K562 (cell line): ENCODE results near the gene SNRNP200. TPM values are rescaled to one million over a fixed set of nuclear protein-coding genes. Genes with fewer than 3 reads are reported as not detected.

Source experiments
- ATAC-seq: fragments of 200-7000 bp; cut with Tn5 transposase; 3 replicates; pipeline ENCODE4 v1.9.1; 2020; ENCODE audit warnings: moderate library complexity
- BruUV-seq: library from RNA; stranded (reverse); fragments of 400-500 nt; replicated peaks from 2 replicates; lab custom pipeline; 2021; lab: Mats Ljungman, UMichigan
- CTCF ChIA-PET: fragments of 300-600 bp; formaldehyde crosslinking; extraction: SDS; loops from one replicate; lab custom pipeline; 2021; ENCODE audit warnings: low intra/inter-chr PET ratio; lab: Yijun Ruan, JAX
- POLR2A ChIA-PET: fragments of 300-600, 350-650 bp; sonication (Branson Sonifier 250); formaldehyde crosslinking; extraction: SDS; loops from one replicate; lab custom pipeline; 2021; ENCODE audit warnings: antibody characterized with exemption, inconsistent platforms; lab: Yijun Ruan, JAX
- DNase-seq, 4 experiments: peaks; one replicate each; pipeline versions ENCODE4 v3.0.0 to v3.0.0-alpha.2; 2011 to 2018; ENCODE audit warnings: low spot score in 3 of 4, mixed read lengths in 3 of 4; ENCODE audit errors: extremely low read depth in 1 of 4
- FAIRE-seq: peaks from 2 replicates; lab custom pipeline; 2011; peaks lifted over from hg19 to GRCh38; lab: Jason Lieb, UNC
- H2AFZ ChIP-seq: 2 replicates; pipeline ENCODE4 v1.6.0; 2011; ENCODE audit warnings: low read depth, low read length, control low read depth, inconsistent platforms
- H3K27ac ChIP-seq: fragments of 200-600 bp; 3 replicates; pipeline ENCODE4 v1.8.0; 2011; ENCODE audit warnings: low read depth, mild to moderate bottlenecking, control low read depth, inconsistent platforms, low read length, moderate library complexity, mixed read lengths; ENCODE audit errors: extremely low read depth
- H3K27me3 ChIP-seq, 2 experiments: fragments of 300-600 bp in 1 of 2; 2 replicates in 1 of 2; 3 replicates in 1 of 2; pipeline versions ENCODE4 v1.6.0 to v1.8.0; 2011; ENCODE audit warnings: inconsistent platforms in 2 of 2, low read length in 2 of 2, mild to moderate bottlenecking in 1 of 2, mixed read lengths in 1 of 2, moderate library complexity in 1 of 2; ENCODE audit not compliant: control insufficient read depth in 2 of 2, insufficient read depth in 2 of 2
- H3K36me3 ChIP-seq: fragments of 300-600 bp; 3 replicates; pipeline ENCODE4 v1.8.0; 2011; ENCODE audit warnings: mild to moderate bottlenecking, low read length, inconsistent platforms; ENCODE audit not compliant: control insufficient read depth, insufficient read depth
- H3K4me1 ChIP-seq, 2 experiments: fragments of 200-600 bp in 1 of 2; replicated peaks in 1 of 2; 2 replicates in 1 of 2; 3 replicates in 1 of 2; pipeline versions ENCODE4 v1.5.1 to v1.8.0; 2011; ENCODE audit warnings: inconsistent platforms in 2 of 2, low read length in 2 of 2, mild to moderate bottlenecking in 1 of 2, mixed read lengths in 1 of 2, moderate library complexity in 1 of 2; ENCODE audit not compliant: control insufficient read depth in 2 of 2, insufficient read depth in 2 of 2
- H3K4me2 ChIP-seq: 2 replicates; pipeline ENCODE4 v1.6.1; 2011; ENCODE audit warnings: low read length, control low read depth, inconsistent platforms, mixed read lengths; ENCODE audit not compliant: insufficient read depth
- H3K4me3 ChIP-seq: fragments of 200-600 bp; sonication (generic), shearing (Covaris generic); 2 replicates; pipeline ENCODE4 v1.5.1; 2016; ENCODE audit warnings: control low read depth, inconsistent platforms
- H3K79me2 ChIP-seq: fragments of 200-600 bp; 3 replicates; pipeline ENCODE4 v1.8.0; 2011; ENCODE audit warnings: low read length, inconsistent platforms; ENCODE audit not compliant: control insufficient read depth, insufficient read depth
- H3K9ac ChIP-seq, 2 experiments: 2 replicates each; pipeline versions ENCODE4 v1.6.0 to v1.6.1; 2011; ENCODE audit warnings: low read depth in 2 of 2, low read length in 2 of 2, control low read depth in 1 of 2, inconsistent platforms in 1 of 2, mild to moderate bottlenecking in 1 of 2, mixed read lengths in 1 of 2; ENCODE audit not compliant: insufficient read depth in 1 of 2
- H3K9me1 ChIP-seq: one replicate; pipeline ENCODE4 v1.6.0; 2011; ENCODE audit warnings: inconsistent platforms, mild to moderate bottlenecking, low read length, moderate library complexity; ENCODE audit not compliant: control insufficient read depth, insufficient read depth
- H3K9me3 ChIP-seq: replicated peaks from 2 replicates; pipeline ENCODE4 v1.5.1; 2011; ENCODE audit warnings: low read depth, low read length, inconsistent platforms; ENCODE audit not compliant: control insufficient read depth, insufficient read depth
- H4K20me1 ChIP-seq: replicated peaks from 2 replicates; pipeline ENCODE4 v1.6.1; 2011; ENCODE audit warnings: low read length, inconsistent platforms, mixed read lengths; ENCODE audit not compliant: control insufficient read depth, insufficient read depth
- BRD4 ChIP-seq: fragments of 200-600 bp; sonication (generic); IDR thresholded peaks from 2 replicates; pipeline ENCODE4 v1.6.1; 2017; ENCODE audit warnings: inconsistent platforms
- E2F6 ChIP-seq, 2 experiments: IDR thresholded peaks; 2 replicates each; pipeline ENCODE4 v1.6.1; 2011; ENCODE audit warnings: borderline replicate concordance in 1 of 2, control low read depth in 1 of 2, low read depth in 1 of 2, low read length in 1 of 2, mild to moderate bottlenecking in 1 of 2, mixed read lengths in 1 of 2, moderate library complexity in 1 of 2; ENCODE audit not compliant: insufficient read depth in 1 of 2, insufficient read length in 1 of 2, poor library complexity in 1 of 2, severe bottlenecking in 1 of 2; ENCODE audit errors: extremely low read depth in 1 of 2
- FOSL1 ChIP-seq: fragments of 200-800 bp; sonication (Bioruptor generic); conservative IDR thresholded peaks from 2 replicates; pipeline ENCODE4 v1.6.1; 2016; ENCODE audit warnings: missing genetic modification characterization, missing compliant biosample characterization
- GTF2E2 ChIP-seq: fragments of 200-800 bp; sonication (Bioruptor generic); IDR thresholded peaks from 2 replicates; pipeline ENCODE4 v1.6.1; 2016; ENCODE audit warnings: missing genetic modification characterization, missing compliant biosample characterization
- NFRKB ChIP-seq: fragments of 450-650 bp; IDR thresholded peaks from 2 replicates; pipeline ENCODE4 v1.6.1; 2016; ENCODE audit warnings: low read depth
- TBL1XR1 ChIP-seq, 2 experiments: IDR thresholded peaks; 2 replicates each; pipeline ENCODE4 v1.6.1; 2012; ENCODE audit warnings: improper control_type of control experiment in 2 of 2, low read length in 2 of 2, mild to moderate bottlenecking in 1 of 2
- TEAD1 ChIP-seq, 2 experiments: fragments of 450-650 bp in 1 of 2; sonication (generic) in 1 of 2; formaldehyde crosslinking; IDR thresholded peaks; 2 replicates each; pipeline versions ENCODE4 v1.4.0 to v1.8.0; 2020 to 2022; ENCODE audit warnings: mild to moderate bottlenecking in 2 of 2, missing genetic modification reagents in 1 of 2
- YY1 ChIP-seq, 3 experiments: IDR thresholded peaks; 2 replicates each; pipeline ENCODE4 v1.6.1; 2011; ENCODE audit warnings: low read length in 2 of 3, mild to moderate bottlenecking in 2 of 3, moderate library complexity in 2 of 3, borderline replicate concordance in 1 of 3, control low read depth in 1 of 3, low read depth in 1 of 3; ENCODE audit not compliant: insufficient read depth in 3 of 3, insufficient replicate concordance in 2 of 3, control insufficient read depth in 1 of 3, insufficient read length in 1 of 3; ENCODE audit errors: extremely low read depth in 1 of 3
- ZBTB49 ChIP-seq: sonication (generic); formaldehyde crosslinking; IDR thresholded peaks from 2 replicates; pipeline ENCODE4 v1.8.0; 2022; ENCODE audit warnings: missing genetic modification reagents, mild to moderate bottlenecking, borderline replicate concordance
- WGBS: fragments of 100-300 bp; shearing (Covaris generic); methylation state at CpG from one replicate; pipeline ENCODE4 v1.1.6; 2016; ENCODE audit warnings: low coverage, mixed read lengths; ENCODE audit not compliant: insufficient coverage; ENCODE audit errors: missing lambda C conversion rate; 5-methylcytosine and 5-hydroxymethylcytosine counted together
- in situ Hi-C: fragments of 300-500 bp; cut with MboI; formaldehyde crosslinking; loops from 4 replicates; pipeline ENCODE4 v1.15.0; 2018; ENCODE audit warnings: inconsistent platforms, mixed read lengths
- intact Hi-C: fragments of 100-400 bp; cut with micrococcal nuclease; formaldehyde crosslinking; loops from 2 replicates; pipeline ENCODE4 v1.14.2; 2022
- polyA plus RNA-seq, 8 experiments: library from polyadenylated mRNA; depleted of rRNA in 4 of 8; stranded (reverse) in 5 of 8; unstranded in 3 of 8; fragments of >200 nt; fragmentation: Nextera tagmentation in 2 of 8; fragmentation: Illumina TruSeq in 1 of 8; extraction: Ambion mirVana in 2 of 8; extraction: Trizol in 1 of 8; gene quantifications; 2 replicates each; pipeline versions ENCODE4 v1.2.1 to v1.2.3, GENCODE V29; 2011 to 2014; ENCODE audit warnings: inconsistent platforms in 1 of 8, missing spikeins in 1 of 8
- total RNA-seq, 7 experiments: library from RNA; depleted of rRNA in 6 of 7; stranded (reverse); fragments of >200 nt in 6 of 7; fragmentation: Illumina TruSeq in 2 of 7; extraction: Trizol in 2 of 7; gene quantifications; 2 replicates each; pipeline versions ENCODE4 v1.2.1 to v1.2.3, GENCODE V29; 2011 to 2021; ENCODE audit warnings: low replicate concordance in 1 of 7
- TF ChIP-seq, protein P1 (sequence below): fragments of 250-450 bp; sonication (Bioruptor Pico); IDR thresholded peaks from 2 replicates; pipeline ENCODE4 v1.5.0; 2021
- TF ChIP-seq, protein P2 (sequence below): sonication (generic); formaldehyde crosslinking; IDR thresholded peaks from 2 replicates; pipeline ENCODE4 v1.8.1; 2023; ENCODE audit warnings: missing genetic modification reagents, mild to moderate bottlenecking, borderline replicate concordance

The SNRNP200 gene
- total and polyA plus RNA-seq, 9 of the 15 experiments (the other 6 are each of a cell fraction or from before 2014, with no cell fraction given), result 76.1 to 231 (median 155) TPM

- Histone ChIP-seq H3K27ac (peak overlapping the region; percentile 91), H3K4me3 (peak overlapping the region; percentile 93), H3K4me1 (peaks cover 13 to 14% of the 10 kb centered on the region in 2 experiments; a peak in 3 of 5 replicates), H3K4me2 (peak overlapping the region; percentile 99), H3K9ac (peak overlapping the region; percentile 92 to 98), H3K9me1 (no peaks in the 10 kb centered on the region), H2AFZ (peak overlapping the region; percentile 92), H3K9me3 (no peaks in the 10 kb centered on the region), H3K36me3 (peaks cover 37% of the 10 kb centered on the region), H3K79me2 (peaks cover 57% of the 10 kb centered on the region), H3K27me3 (no peaks in the 10 kb centered on the region), H4K20me1 (no peaks in the 10 kb centered on the region)
- DNase-seq (peak in 1 of 4 experiments; percentile 30), FAIRE-seq (no peak), ATAC-seq (peak; percentile 10)
- intact Hi-C loops, result loop anchor here (1.0 to 10.0 kb wide), 3 partner anchors 15 to 199 kb away; partner anchors contain the start of genes NCAPH and NEURL3
- in situ Hi-C loops, result no loop called here
- ChIA-PET CTCF (no interaction called here), POLR2A (interaction anchor here (0.7 to 2.9 kb wide), 11 partner anchors 9 to 47 kb away, joined by 3 to 15 read pairs (median 4); partner anchors contain the start of gene NCAPH)
- 3% methylated on average over 8 of the region's 9 CpGs for WGBS
- TSS peak; percentile 91 for BruUV-seq
- peak; percentile 56 for TF ChIP-seq NFRKB
- TF ChIP-seq TEAD1 (CRISPR knock-in tag; IDR thresholded peaks at IDR 0.05), result 0 out of 4 replicates have a peak, but pooled peaks of 1 of the 2 experiments have one; percentile 36
- TF ChIP-seq, protein P1, sequence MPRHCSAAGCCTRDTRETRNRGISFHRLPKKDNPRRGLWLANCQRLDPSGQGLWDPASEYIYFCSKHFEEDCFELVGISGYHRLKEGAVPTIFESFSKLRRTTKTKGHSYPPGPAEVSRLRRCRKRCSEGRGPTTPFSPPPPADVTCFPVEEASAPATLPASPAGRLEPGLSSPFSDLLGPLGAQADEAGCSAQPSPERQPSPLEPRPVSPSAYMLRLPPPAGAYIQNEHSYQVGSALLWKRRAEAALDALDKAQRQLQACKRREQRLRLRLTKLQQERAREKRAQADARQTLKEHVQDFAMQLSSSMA (CRISPR knock-in tag), result no peak
- TF ChIP-seq BRD4, result peak; percentile 27; the same call in 1 of the 2 replicates
- TF ChIP-seq ZBTB49, result no peak
- TF ChIP-seq FOSL1 (tag), result peak; percentile 8; the same call in 1 of the 2 replicates
- peak; percentile 91 for TF ChIP-seq GTF2E2 (tag)
- TF ChIP-seq TBL1XR1 (IDR thresholded peaks at IDR 0.05; ENCODE audit: low read length in 2 of 2), result peak in 1 of 2 experiments; percentile 10; a peak in 1 of 4 replicates
- peak in 1 of 3 experiments; percentile 61 for TF ChIP-seq YY1 (IDR thresholded peaks at IDR 0.05; ENCODE audit: borderline replicate concordance in 1 of 3, control insufficient read depth in 1 of 3, extremely low read depth in 1 of 3, insufficient read depth in 3 of 3, insufficient read length in 1 of 3, insufficient replicate concordance in 2 of 3, low read depth in 1 of 3, low read length in 2 of 3)
- TF ChIP-seq E2F6 (IDR thresholded peaks at IDR 0.05; ENCODE audit: borderline replicate concordance in 1 of 2, extremely low read depth in 1 of 2, insufficient read depth in 1 of 2, insufficient read length in 1 of 2, low read depth in 1 of 2, low read length in 1 of 2, poor library complexity in 1 of 2, severe bottlenecking in 1 of 2), result peak in 1 of 2 experiments; percentile 31
- TF ChIP-seq, protein P2, sequence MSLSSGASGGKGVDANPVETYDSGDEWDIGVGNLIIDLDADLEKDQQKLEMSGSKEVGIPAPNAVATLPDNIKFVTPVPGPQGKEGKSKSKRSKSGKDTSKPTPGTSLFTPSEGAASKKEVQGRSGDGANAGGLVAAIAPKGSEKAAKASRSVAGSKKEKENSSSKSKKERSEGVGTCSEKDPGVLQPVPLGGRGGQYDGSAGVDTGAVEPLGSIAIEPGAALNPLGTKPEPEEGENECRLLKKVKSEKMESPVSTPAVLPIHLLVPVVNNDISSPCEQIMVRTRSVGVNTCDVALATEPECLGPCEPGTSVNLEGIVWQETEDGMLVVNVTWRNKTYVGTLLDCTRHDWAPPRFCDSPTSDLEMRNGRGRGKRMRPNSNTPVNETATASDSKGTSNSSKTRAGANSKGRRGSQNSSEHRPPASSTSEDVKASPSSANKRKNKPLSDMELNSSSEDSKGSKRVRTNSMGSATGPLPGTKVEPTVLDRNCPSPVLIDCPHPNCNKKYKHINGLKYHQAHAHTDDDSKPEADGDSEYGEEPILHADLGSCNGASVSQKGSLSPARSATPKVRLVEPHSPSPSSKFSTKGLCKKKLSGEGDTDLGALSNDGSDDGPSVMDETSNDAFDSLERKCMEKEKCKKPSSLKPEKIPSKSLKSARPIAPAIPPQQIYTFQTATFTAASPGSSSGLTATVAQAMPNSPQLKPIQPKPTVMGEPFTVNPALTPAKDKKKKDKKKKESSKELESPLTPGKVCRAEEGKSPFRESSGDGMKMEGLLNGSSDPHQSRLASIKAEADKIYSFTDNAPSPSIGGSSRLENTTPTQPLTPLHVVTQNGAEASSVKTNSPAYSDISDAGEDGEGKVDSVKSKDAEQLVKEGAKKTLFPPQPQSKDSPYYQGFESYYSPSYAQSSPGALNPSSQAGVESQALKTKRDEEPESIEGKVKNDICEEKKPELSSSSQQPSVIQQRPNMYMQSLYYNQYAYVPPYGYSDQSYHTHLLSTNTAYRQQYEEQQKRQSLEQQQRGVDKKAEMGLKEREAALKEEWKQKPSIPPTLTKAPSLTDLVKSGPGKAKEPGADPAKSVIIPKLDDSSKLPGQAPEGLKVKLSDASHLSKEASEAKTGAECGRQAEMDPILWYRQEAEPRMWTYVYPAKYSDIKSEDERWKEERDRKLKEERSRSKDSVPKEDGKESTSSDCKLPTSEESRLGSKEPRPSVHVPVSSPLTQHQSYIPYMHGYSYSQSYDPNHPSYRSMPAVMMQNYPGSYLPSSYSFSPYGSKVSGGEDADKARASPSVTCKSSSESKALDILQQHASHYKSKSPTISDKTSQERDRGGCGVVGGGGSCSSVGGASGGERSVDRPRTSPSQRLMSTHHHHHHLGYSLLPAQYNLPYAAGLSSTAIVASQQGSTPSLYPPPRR (CRISPR knock-in tag), result no peak
These were observed 598 bp upstream of the SNRNP200 start for GRCh38 chr2:96305979-96306308.
